HG03280 (cell line): ENCODE results near the gene AKAP6.

Source experiments
- ATAC-seq: cut with Tn5 transposase; IDR thresholded peaks from one replicate; pipeline ENCODE4 v1.9.1; 2021; ENCODE audit warnings: mild to moderate bottlenecking, moderate library complexity; ENCODE audit not compliant: unreplicated experiment

AKAP6 gene

GRCh38 chr14:32696325-32697091 lies 367.4 kb downstream of the AKAP6 start:
- no peak for ATAC-seq

DNA sequence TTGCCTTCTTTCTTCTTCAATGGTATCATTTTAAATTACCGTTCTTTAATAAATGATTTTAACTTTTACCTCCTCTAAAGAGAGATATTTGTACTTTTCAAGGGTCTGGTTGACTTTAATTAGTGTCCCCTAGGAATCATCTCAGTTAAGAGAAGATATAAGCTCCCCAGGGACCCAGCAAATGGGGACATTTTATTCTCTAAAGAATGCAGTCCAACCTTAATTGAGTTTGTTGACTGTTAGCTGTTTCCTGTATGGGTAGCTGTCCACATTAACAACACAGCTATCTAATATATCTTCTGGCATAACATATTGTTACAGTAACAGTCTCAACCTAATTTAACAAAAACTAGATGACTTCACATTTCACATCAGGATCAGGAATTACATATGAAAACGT lies 368.0 kb downstream of the AKAP6 start:
- no peak for ATAC-seq

- no peak for ATAC-seq
These were observed 368.6 kb downstream of the AKAP6 start for GRCh38 chr14:32697704-32698103.

GRCh38 chr14:32698831-32699230 lies 369.7 kb downstream of the AKAP6 start:
- no peak for ATAC-seq

- ATAC-seq = no peak
These were observed 372.4 kb downstream of the AKAP6 start for GRCh38 chr14:32701475-32701874.

DNA sequence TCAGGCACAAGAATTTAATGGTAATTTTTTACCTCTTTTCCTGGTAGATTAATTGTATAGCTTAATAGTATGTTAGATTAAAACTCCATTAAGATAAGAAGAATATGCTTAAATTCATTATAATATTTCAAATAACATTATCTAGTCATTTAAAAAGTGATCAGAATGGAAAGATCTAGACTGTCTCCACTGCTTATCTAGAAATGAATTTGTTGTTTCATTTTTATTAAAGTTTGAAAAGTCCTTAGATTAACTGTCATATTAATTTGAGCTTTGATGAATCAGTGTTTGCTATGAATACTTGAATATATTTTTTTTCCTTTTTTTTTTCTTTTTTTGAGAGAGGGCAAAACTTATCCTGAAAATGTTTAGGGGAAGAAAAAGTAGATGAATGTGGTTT lies 373.0 kb downstream of the AKAP6 start:
- no peak for ATAC-seq

DNA sequence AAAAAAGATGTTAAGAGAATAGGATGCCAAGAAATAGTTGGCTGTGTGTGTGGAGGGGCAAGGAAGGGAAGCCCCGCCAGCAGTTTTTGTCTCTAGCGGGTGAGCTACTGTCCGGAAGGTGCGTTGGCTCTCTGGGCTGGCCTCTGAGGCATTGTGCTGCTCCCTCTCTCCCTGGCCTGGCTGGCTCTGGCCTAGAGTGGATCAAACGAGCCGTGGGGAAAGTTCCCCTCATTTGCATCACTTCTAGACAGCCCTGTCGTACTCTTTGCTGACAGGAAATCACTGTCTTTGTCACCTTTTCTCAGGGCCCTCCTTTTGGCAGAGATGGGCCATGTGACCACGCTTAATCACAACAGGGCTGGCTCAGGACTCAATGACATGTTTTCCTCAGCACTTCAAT lies 373.5 kb downstream of the AKAP6 start:
- peak; percentile 89 for ATAC-seq

DNA sequence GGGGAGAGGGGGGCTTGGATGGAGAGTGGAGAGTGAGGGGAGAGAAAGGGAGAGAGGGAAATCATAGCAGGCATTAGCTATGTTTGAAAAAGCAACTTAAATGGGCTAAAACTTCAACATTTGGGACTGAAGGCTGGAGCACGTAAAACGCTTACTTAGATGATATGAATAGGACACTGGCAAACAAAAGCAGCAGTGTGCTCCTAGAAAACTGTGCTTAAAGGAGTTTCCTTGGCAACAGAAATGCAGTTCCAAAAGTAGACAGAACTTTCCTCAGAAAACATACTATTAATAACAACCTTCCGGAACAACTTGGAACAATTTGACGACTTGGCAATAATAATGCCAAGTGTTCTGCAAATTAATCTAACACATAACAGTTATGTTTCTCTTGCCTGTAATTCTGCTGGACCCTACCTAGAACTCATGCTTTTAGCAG lies 374.1 kb downstream of the AKAP6 start:
- no peak for ATAC-seq

DNA sequence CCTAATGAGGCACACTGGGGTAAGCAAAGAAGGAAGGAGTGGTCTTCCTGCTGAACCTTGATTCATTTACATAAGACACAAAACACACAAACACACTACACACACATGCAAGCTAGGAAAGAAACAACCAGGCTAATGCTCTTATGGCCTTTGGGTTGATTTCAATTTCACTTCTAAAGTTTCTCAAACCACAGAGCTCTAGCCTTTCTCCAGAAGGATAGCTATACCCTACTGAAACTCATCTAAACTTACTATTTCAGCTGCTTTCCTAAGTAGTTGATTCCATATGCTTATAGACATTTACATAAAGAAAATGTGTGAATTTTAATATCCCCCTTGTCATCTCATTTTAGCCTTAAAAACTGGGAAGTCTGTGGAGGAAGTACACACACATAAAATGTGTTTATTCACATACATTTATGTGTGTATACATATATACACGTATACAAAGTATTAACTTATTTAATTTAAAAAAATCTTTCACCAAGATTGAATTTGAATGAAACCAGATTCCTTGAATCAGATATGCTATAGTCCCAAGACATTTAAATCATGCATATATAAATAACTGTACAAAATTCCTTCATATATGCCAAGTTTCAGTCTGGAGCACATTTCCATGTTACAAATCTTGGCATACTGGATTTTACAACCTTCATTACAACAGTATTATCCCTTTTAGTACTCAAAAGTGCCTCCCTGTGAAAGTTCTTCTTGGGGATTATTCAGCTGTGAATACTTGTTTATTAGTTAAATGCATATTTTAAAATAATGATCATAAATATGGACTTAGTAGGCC lies 377.8 kb downstream of the AKAP6 start:
- ATAC-seq = no peak

DNA sequence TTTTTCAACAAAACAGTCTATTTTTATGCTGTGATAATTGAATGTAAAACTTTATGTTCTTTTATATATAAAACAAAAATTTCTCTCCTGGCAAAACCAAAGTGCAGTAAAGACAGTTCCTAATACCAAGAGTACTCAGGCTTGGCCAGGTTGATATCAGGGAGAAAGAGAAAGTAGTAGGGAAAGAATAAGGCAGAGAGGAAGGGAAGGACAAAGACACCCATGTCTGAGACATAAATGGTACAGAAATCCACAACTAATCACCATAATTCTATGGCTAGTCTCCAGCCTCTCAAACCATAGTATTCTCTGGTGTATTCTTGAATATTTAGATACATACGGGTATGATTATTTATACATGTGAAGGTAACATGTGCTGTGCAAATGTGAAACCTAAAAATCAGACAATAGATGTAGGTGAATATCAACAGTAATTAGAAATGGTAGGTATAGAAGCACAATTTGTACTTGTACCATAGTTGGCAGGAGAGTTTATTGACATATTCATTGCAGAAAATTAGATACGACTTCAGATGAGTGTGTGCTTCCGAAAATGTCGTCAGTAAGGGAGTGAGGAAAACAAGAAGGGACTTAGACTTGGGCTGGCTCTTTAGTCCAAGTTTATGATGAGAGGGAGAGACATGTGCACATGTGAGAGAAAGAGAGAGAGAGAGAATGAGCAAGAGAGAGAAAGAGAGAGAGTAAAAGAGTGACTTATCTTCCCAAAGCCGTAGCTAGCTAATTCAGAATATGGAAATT lies 378.8 kb downstream of the AKAP6 start:
- ATAC-seq = no peak

DNA sequence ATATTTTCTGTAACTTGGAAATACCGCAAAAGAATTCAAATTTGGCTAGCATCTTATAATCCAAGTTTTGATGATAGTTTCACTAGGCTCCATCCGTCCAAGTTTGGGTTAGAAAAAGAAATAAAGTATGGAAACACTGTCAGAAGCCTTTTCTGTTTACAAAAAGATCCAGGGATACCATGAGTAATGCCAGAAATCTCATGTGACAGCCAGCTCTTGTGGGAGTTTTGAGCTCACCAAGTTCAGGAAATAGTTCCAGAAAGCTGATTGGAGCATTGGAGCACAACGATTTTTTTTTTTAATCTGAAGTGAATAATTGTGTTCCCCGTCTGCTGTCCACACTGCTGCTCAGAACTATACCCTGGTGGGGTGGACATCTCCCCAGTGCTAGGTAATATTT lies 379.9 kb downstream of the AKAP6 start:
- ATAC-seq = no peak

GRCh38 chr14:32710231-32710671 lies 381.2 kb downstream of the AKAP6 start:
- no peak for ATAC-seq

- peak; percentile 51 for ATAC-seq
These were observed 381.9 kb downstream of the AKAP6 start for GRCh38 chr14:32710731-32711680.

DNA sequence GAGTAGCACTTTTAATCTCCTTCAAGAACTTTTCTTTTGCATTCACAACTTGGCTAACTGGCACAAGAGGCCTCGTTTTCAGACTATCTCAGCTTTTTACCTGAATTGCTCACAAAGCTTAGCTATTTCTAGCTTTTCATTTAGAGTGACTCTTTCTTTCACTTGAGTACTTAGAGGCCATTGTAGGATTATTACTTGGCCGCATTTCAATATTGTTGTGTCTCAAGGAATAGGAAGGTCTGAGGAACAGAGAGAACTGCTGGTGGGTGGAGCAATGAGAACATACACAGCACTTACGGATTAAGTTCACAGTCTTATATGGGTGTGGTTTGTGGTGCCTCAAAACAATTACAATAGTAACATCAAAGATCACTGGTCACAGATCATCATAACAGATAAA lies 384.8 kb downstream of the AKAP6 start:
- no peak for ATAC-seq

DNA sequence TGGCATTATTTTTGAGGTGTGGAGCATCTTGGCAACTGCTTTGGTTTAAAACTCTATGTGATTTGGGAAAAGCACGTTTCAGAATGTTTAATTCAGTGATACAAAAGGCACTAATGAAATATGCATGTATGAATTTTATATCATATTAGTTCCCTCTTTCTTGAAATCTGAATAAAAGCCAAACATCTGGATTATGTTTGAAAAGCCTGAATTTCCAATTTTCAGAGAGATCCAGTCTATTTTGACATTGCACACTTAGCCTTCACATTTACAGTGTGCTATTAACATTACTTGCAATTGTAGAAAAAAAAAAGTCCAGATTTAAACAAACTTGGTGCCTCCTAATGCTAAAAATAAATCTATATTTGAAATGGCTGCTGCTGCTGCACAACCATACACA lies 390.5 kb downstream of the AKAP6 start:
- ATAC-seq = no peak

GRCh38 chr14:32720927-32721326 lies 391.8 kb downstream of the AKAP6 start:
- no peak for ATAC-seq

DNA sequence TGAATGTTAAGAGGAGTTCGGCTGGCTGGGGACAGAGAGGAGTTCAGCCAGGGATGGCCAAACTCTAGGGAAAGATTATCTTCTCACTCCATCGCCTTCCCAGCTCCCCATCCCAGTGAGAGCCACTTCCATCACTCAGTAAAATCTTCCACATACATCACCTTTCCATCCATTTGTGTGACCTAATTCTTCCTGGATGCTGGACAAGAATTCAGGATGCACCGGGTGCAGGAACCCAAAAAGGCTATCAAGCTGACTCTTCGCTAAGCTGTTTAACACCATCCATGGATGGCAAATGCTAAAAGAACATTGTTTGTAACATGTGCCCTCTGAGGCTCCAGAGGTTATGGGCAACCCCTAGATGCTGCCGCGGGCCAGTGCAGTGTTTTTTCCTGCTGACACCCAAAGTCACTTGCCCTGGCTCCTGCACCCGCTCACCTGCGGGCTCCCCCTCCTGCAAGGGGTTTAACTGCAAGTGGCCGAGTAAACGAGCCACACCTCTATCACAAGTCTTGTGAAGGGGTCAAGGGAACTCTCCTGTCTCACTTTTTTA lies 393.6 kb downstream of the AKAP6 start:
- no peak for ATAC-seq

DNA sequence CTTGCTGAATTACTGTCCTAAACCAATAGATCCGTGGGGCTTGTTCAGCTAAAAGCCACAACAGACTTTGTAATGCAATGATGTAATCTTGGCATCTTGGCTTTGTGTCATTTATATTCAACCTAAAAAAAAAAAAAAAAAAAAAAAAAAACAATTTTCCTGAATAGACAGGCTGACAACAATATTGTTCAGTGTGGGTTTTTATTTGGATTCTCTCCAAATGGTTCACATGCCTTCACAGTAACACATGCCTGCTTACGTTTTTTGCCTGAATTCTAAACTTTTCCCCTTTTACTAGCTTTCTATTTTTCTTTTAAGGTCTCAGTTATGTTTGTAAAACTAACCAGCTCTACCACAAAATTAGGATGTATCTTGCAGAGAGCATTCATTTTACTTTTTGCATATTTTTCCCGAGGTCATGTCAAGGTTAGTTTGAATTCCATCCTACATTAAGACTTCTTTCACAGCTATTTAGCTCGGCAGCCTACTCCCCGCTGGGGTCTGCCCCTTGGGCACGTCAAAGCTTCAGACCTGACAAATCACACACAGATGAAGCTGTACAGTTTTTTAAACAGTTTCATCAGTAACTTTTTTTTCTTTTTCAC lies 395.9 kb downstream of the AKAP6 start:
- ATAC-seq = no peak

DNA sequence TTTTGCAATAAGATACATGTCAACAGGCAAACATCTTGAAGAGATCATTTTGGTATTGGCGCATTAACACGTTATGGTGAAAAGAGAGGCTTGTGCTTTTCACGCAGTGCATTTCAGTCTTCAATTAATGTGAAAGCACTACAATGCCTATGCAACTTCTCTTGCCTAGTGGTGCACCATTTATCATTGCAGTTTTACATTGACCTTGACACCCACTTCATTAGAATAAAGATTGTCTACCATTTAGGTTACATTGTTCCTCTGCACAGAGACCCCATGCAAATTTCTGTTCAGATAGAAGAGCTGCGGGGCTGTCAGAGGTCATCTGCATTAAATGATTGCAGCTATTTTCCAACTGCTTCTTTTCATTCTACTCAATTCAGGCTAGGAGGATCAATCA lies 397.4 kb downstream of the AKAP6 start:
- no peak for ATAC-seq

- no peak for ATAC-seq
These were observed 398.7 kb downstream of the AKAP6 start for GRCh38 chr14:32727832-32728231.
